IPS-18a (cell line): Measurements from ENCODE around the gene PLXNA2.

Source experiments
- H3K27ac ChIP-seq: one replicate; pipeline ENCODE4 v1.5.1; 2013; ENCODE audit warnings: low read length
- H3K27me3 ChIP-seq: one replicate; pipeline ENCODE4 v1.6.1; 2013; ENCODE audit warnings: mild to moderate bottlenecking, low read length; ENCODE audit not compliant: control insufficient read depth, insufficient read depth
- H3K36me3 ChIP-seq: one replicate; pipeline ENCODE4 v1.6.1; 2013; ENCODE audit warnings: low read depth, low read length; ENCODE audit not compliant: control insufficient read depth
- H3K4me1 ChIP-seq: one replicate; pipeline ENCODE4 v1.6.1; 2013; ENCODE audit warnings: low read depth, low read length; ENCODE audit not compliant: control insufficient read depth
- H3K4me3 ChIP-seq: one replicate; pipeline ENCODE4 v1.5.1; 2013; ENCODE audit warnings: low read length
- H3K9ac ChIP-seq: one replicate; pipeline ENCODE4 v1.6.1; 2013; ENCODE audit warnings: mild to moderate bottlenecking, low read length, moderate library complexity
- H3K9me3 ChIP-seq: one replicate; pipeline ENCODE4 v1.6.1; 2013; ENCODE audit warnings: low read depth, low read length; ENCODE audit not compliant: control insufficient read depth

The PLXNA2 gene

DNA sequence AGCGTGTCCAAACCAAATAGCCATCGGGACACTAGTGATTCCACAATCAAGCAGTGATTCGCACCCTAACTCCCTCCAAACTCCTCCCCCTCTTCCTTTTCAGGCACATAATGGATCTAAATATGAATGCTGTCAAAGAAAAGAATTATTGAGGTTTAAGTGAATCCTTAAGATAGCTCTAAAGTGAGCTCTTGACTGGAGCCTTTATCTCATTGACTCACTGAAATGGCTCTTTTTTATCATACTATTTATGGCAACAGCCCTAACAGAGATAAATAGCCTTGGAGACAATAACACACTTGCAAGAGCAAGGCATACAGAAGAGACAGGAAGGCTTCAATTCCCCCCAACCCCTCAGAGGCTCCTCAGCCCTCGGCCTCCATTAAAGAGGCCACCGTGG, 143.3 kb downstream of the PLXNA2 start:
- Histone ChIP-seq H3K27me3 (no peaks in the 10 kb centered on the region), H3K36me3 (no peaks in the 10 kb centered on the region), H3K9ac (no peak overlapping the region), H3K4me1 (peaks cover 16% of the 10 kb centered on the region), H3K9me3 (no peaks in the 10 kb centered on the region), H3K4me3 (no peak overlapping the region), H3K27ac (no peak overlapping the region)

DNA sequence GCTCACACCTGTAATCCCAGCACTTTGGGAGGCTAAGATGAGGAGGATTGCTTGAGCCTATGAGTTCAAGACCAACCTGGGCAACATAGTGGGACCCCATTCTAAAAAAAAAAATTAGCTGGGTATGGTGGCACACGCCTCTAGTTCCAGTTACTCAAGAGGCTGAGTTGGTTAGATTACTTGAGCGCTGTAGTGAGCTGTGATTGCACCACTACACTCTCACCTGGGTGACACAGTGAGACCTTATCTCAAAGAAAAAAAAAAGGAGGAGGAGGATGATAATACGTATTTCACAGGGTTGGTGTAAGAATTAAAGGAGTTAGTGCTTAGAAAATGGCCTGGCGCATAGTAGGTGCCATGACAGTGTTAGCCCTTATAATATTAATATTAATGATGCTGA, 144.1 kb downstream of the PLXNA2 start:
- no peaks in the 10 kb centered on the region for H3K36me3 ChIP-seq
- no peak overlapping the region for H3K27ac ChIP-seq
- no peaks in the 10 kb centered on the region for H3K27me3 ChIP-seq
- H3K9ac ChIP-seq = no peak overlapping the region
- H3K9me3 ChIP-seq = no peaks in the 10 kb centered on the region
- H3K4me3 ChIP-seq = no peak overlapping the region
- peaks cover 16% of the 10 kb centered on the region for H3K4me1 ChIP-seq

DNA sequence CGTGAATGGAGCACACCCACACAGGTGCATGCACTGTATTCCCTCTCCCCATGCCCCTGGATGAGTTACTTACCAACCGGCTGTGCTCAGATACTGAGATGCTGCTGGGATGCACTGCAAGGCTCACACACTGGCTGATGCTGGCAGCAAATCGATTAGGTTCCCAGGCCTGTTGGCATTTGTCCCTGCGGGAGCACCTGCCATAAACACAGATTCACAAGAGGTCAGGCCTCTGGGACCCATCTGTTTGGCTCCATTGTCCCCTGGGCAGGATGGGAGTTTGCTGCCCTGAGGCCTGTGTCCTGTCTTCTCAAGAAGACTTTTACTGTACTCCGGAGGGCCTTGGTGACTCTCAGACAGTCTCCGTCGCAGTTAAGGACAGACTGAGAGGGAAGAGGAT, 145.4 kb downstream of the PLXNA2 start:
- H3K9ac ChIP-seq = no peak overlapping the region
- H3K27me3 ChIP-seq = no peaks in the 10 kb centered on the region
- H3K36me3 ChIP-seq = no peaks in the 10 kb centered on the region
- no peak overlapping the region for H3K4me3 ChIP-seq
- peaks cover 16% of the 10 kb centered on the region for H3K4me1 ChIP-seq
- no peaks in the 10 kb centered on the region for H3K9me3 ChIP-seq
- no peak overlapping the region for H3K27ac ChIP-seq

DNA sequence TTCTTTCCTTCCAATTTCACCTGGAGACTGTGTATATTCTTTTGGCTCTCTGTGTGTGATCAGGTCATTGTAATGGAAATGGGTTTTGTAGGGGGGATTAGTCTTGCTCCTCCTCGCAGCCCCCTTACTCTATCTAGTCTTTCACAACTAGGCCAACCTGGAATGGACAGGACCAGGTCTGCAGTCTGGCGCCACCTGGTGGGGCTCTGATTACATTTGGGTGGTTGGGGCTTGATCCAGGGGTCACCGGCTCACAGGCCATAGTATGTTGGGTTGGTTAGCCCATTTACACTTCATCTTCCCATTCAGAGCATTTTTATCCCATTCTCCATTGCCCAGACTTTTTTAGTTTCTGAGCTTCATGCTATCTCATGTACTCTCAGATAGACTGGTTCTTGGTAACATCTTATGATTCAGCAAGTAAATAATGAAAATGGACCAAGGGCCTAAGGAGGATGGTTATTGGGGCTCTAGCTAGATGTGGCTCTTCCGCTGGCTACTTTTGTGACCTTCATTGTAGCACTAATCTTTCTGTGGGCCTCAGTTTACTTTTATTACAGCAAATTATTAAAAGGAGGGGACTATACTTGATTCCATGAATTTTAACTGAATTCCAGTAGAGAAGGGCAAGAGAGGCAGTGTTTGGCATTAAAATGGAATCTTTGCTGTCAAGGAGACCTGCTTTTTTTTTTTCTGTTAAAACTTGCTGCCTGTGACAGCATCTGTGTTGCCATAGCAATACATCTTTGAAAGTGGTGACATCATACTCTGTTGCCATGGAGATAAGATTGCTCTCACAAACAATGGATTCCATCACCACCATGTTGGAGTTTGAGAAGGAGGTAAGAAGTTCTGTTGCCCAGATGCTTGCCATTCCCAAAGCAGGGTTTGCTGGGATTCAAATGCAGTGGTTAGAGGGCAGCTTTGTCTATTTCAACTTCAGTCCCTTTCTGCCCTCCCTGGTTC, 150.1 kb downstream of the PLXNA2 start:
- Histone ChIP-seq H3K4me1 (peaks cover 11% of the 10 kb centered on the region), H3K9ac (no peak overlapping the region), H3K27ac (no peak overlapping the region), H3K4me3 (no peak overlapping the region), H3K27me3 (no peaks in the 10 kb centered on the region), H3K36me3 (no peaks in the 10 kb centered on the region), H3K9me3 (no peaks in the 10 kb centered on the region)

DNA sequence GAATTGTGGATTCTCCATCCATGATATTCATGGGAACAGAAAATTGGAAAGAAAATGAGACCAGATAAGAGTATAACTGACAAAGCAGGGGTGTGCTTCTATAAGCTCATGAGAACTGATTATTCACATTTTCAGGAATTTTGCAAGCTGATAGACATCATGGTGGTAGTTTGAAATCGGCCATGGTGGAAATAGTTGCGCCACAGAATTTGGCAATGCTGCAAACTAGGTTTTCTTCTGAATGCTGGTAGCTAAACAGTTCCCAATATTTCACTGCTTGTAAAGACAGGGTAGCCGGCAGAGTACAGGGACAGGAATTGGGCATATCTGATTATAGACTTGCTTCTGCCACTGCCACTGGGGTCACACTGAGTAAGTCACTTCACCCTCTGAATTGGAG, 151.1 kb downstream of the PLXNA2 start:
- peaks cover 4% of the 10 kb centered on the region for H3K4me1 ChIP-seq
- no peak overlapping the region for H3K9ac ChIP-seq
- no peak overlapping the region for H3K27ac ChIP-seq
- no peak overlapping the region for H3K4me3 ChIP-seq
- no peaks in the 10 kb centered on the region for H3K27me3 ChIP-seq
- no peaks in the 10 kb centered on the region for H3K36me3 ChIP-seq
- no peaks in the 10 kb centered on the region for H3K9me3 ChIP-seq

DNA sequence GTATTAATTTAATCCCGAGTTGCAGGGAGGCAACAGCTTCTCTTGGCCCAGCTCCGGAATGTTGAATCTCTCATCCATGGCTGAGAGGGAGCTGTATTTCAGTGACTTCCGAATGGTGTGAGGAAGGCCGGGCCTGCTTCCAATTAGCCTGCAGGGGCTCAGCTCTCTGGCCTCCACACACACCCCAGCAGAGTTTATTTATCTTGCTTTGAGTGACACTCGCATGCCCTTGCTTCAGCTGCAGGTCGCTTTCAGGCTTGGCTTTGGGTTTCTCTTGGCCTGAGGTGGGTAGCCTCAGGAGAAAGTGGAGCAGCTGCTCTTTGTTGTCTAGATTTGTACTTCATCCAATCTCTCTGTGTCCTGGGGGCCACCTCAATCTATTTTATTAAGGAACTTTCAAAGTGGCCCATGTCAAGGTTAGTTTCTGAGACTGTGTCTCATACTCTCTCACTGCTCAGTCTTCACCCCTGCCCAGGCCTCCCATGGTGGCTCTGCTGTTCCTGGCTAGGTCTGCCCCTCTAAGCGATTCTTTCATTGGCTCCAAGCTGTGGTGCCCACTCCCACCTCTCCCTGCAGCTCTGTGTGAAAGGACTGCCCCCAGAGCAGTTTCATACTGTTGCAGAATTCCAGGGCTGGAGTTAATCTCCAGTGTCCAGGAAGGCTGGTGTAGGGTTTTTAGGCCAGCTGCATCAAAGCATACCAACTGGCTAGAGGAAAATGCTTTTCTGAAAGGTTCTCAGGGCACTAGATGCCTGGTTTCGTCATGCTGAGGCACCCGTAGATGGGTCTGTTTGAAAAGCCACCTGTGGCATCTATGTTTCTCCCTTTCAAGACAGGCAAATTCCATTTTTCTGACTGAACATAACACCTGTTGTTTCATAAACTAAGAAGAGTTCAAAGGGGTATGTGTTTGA, 153.5 kb downstream of the PLXNA2 start:
- H3K4me3 ChIP-seq = no peak overlapping the region
- no peaks in the 10 kb centered on the region for H3K36me3 ChIP-seq
- H3K27me3 ChIP-seq = no peaks in the 10 kb centered on the region
- no peaks in the 10 kb centered on the region for H3K9me3 ChIP-seq
- H3K9ac ChIP-seq = no peak overlapping the region
- H3K4me1 ChIP-seq = peaks cover 4% of the 10 kb centered on the region
- no peak overlapping the region for H3K27ac ChIP-seq

DNA sequence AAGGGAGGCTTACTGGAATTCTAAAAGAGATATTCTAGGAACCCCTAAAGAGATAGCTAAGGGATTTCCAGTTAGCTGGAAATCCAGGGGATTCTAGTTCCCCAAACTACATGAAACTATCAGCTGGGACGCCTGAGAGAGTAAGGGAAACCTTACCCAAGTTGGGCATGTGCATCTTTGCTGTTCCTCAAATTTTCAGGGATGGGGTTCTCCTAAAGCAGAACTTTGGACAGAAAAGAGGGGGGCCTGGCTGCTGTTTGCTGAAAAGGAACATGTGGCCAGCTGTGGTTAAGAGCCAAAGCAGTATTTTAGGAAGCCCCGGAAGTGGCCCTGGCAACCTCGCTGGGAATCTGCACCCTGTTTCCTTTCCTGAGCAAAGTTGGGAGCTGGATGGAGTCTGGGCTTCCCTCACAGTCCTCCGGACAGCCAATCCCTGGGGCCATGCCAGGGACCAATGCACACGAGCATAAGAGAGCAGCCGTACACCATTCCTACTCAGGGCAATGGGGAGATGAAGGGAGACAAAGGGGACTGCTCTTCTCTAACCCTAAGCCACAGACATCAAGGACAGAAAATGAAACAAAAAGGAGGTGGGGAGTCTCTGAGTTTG, 154.3 kb downstream of the PLXNA2 start:
- H3K4me3 ChIP-seq = no peak overlapping the region

DNA sequence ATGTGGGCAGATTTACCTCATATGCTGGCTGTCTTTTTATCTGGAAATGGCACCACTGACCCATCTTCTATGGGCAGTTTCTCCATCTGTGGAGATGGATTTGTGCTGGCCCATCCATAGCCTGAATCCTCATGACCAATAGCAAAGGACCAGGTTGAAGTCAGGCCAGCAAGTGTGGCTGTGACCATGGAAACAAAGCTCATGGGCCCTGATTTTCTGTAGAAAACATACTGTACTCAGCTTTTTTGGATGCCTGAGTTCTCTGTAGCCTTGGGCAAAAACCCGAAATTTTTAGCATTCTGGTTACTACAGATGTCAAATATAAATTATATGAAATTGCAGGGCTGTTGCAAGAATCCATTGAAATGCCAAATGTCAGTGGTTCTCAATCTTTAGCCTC, 155.0 kb downstream of the PLXNA2 start:
- Histone ChIP-seq H3K27me3 (no peaks in the 10 kb centered on the region), H3K27ac (no peak overlapping the region), H3K36me3 (no peaks in the 10 kb centered on the region), H3K4me1 (peaks cover 4% of the 10 kb centered on the region), H3K4me3 (no peak overlapping the region), H3K9ac (no peak overlapping the region), H3K9me3 (no peaks in the 10 kb centered on the region)

More for the DNA sequence above, 154.3 kb downstream of the PLXNA2 start:
- Histone ChIP-seq H3K4me1 (peaks cover 4% of the 10 kb centered on the region), H3K36me3 (no peaks in the 10 kb centered on the region), H3K27me3 (no peaks in the 10 kb centered on the region), H3K9me3 (no peaks in the 10 kb centered on the region), H3K9ac (no peak overlapping the region), H3K27ac (no peak overlapping the region)

DNA sequence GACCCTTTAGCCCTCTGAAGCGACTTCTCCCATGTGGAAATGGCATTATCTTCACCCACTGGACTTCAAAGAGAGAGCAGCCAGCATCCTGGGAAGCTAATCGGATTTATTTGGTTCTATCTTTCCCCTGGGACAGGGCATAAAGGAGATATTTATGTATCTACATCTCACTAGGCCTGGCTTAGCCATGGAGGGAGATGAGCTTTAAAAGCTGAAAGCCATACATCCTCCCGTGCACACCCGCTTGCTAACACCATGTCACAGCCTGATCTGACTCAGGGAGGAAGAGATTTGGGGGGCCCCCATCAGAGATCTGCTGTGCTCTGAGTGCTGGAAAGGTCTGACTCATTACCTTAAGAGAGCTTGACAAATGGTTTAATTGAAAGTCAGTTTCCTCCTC, 155.9 kb downstream of the PLXNA2 start:
- Histone ChIP-seq H3K4me3 (no peak overlapping the region), H3K36me3 (no peaks in the 10 kb centered on the region), H3K9me3 (no peaks in the 10 kb centered on the region), H3K9ac (no peak overlapping the region), H3K27me3 (peaks cover 3% of the 10 kb centered on the region), H3K27ac (no peak overlapping the region), H3K4me1 (peaks cover 6% of the 10 kb centered on the region)

DNA sequence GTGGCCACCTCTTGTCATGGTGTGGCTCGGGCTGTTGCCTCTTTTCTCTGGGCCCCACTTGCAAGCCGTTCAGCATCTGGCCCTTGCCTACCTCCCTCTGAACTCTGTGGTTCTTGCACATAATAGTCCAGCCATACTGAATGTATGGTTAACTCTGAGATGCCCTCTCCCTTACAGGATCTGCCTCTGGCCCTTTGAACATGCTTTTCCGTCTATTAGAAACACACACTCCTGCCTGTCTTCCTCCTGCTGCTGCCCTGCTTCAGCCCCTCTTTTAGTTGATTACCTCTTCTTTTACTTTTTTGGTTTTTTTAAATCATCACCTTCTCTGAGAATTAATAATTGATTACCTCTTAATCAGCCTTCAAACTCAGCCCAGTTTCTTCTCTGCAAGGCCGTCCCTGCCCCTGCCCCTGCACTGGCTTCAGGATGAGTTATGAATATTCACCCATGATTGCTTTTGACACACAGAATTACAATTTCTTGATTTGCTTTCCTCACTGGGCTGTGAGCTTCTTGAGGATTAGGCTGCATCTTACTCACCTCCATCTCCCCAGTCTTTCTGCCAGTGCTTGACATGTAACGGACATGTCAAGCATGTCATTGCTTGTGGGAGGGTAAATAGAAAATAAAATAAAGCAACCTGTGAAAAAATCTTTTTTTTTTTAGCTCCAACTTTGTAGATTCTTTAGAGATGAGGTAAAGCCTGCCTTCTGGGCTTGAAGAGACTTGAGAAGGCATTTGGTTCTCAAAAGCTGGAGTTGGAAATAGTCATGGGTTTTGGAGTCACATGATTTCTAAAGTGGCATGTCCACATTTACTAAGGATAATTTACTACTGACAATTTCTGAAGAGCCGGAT, 158.3 kb downstream of the PLXNA2 start:
- Histone ChIP-seq H3K4me3 (no peak overlapping the region), H3K27me3 (peaks cover 28% of the 10 kb centered on the region), H3K9me3 (no peaks in the 10 kb centered on the region)

More for the DNA sequence above, 158.3 kb downstream of the PLXNA2 start:
- Histone ChIP-seq H3K36me3 (no peaks in the 10 kb centered on the region), H3K9ac (no peak overlapping the region), H3K27ac (no peak overlapping the region), H3K4me1 (peaks cover 17% of the 10 kb centered on the region)
